Kidney epithelial cell (primary cell): ENCODE results near the gene MYADML2. TPM values are rescaled to one million over a fixed set of nuclear protein-coding genes. Genes with fewer than 3 reads are reported as not detected.

ENCODE experiments used
- DNase-seq: peaks from one replicate; pipeline ENCODE4 v3.0.0-alpha.2; 2010; ENCODE audit warnings: low read depth
- H3K27me3 ChIP-seq: 2 replicates; pipeline ENCODE4 v1.6.0; 2011; ENCODE audit warnings: low read length; ENCODE audit not compliant: control insufficient read depth, insufficient read depth
- H3K36me3 ChIP-seq: 2 replicates; pipeline ENCODE4 v1.5.1; 2011; ENCODE audit warnings: low read length; ENCODE audit not compliant: control insufficient read depth, insufficient read depth
- H3K4me3 ChIP-seq: 2 replicates; pipeline ENCODE4 v1.5.1; 2011; ENCODE audit warnings: low read depth, mild to moderate bottlenecking, control low read depth, low read length
- CTCF ChIP-seq: IDR thresholded peaks from 2 replicates; pipeline ENCODE4 v1.5.1; 2011; ENCODE audit warnings: mild to moderate bottlenecking, moderate library complexity, low read length, control low read depth, inconsistent platforms; ENCODE audit not compliant: insufficient read depth, poor library complexity, severe bottlenecking
- total RNA-seq: library from RNA; depleted of rRNA; stranded (reverse); fragments of >200 nt; gene quantifications from 2 replicates; pipeline ENCODE4 v1.2.3, GENCODE V29; 2015

Gene MYADML2
- total RNA-seq, 1 donor from 2014 or later: not detected

- Histone ChIP-seq H3K4me3 (no peak overlapping the region), H3K36me3 (peaks cover 2% of the 10 kb centered on the region), H3K27me3 (peaks cover 9% of the 10 kb centered on the region)
- DNase-seq: no peak
- no peak for TF ChIP-seq CTCF
Measured at GRCh38 chr17:81934850-81935708, 12.0 kb downstream of the MYADML2 start.

- DNase-seq: no peak
- Histone ChIP-seq H3K36me3 (peaks cover 2% of the 10 kb centered on the region), H3K4me3 (no peak overlapping the region), H3K27me3 (peaks cover under 1% of the 10 kb centered on the region)
- no peak for TF ChIP-seq CTCF
Measured at GRCh38 chr17:81934098-81934757, 12.8 kb downstream of the MYADML2 start.

- peaks cover 2% of the 10 kb centered on the region for H3K36me3 ChIP-seq
- H3K27me3 ChIP-seq: peaks cover 8% of the 10 kb centered on the region
- H3K4me3 ChIP-seq: no peak overlapping the region
- no peak for DNase-seq
- TF ChIP-seq CTCF: no peak
Measured at GRCh38 chr17:81933178-81933699, 13.8 kb downstream of the MYADML2 start.

GRCh38 chr17:81932333-81932983, 14.6 kb downstream of the MYADML2 start:
- TF ChIP-seq CTCF: no peak
- H3K4me3 ChIP-seq: no peak overlapping the region
- peaks cover 9% of the 10 kb centered on the region for H3K27me3 ChIP-seq
- peaks cover 2% of the 10 kb centered on the region for H3K36me3 ChIP-seq
- no peak for DNase-seq

- Histone ChIP-seq H3K36me3 (peaks cover 2% of the 10 kb centered on the region), H3K4me3 (no peak overlapping the region), H3K27me3 (peaks cover 9% of the 10 kb centered on the region)
- DNase-seq: no peak
- TF ChIP-seq CTCF: no peak
Measured at GRCh38 chr17:81931557-81932332, 15.3 kb downstream of the MYADML2 start.
